Measurements from ENCODE around the gene IFT80.

GRCh38 chr3:160217675-160218074 lies 181.3 kb downstream of the IFT80 start:
- TF ChIP-seq, protein P1, sequence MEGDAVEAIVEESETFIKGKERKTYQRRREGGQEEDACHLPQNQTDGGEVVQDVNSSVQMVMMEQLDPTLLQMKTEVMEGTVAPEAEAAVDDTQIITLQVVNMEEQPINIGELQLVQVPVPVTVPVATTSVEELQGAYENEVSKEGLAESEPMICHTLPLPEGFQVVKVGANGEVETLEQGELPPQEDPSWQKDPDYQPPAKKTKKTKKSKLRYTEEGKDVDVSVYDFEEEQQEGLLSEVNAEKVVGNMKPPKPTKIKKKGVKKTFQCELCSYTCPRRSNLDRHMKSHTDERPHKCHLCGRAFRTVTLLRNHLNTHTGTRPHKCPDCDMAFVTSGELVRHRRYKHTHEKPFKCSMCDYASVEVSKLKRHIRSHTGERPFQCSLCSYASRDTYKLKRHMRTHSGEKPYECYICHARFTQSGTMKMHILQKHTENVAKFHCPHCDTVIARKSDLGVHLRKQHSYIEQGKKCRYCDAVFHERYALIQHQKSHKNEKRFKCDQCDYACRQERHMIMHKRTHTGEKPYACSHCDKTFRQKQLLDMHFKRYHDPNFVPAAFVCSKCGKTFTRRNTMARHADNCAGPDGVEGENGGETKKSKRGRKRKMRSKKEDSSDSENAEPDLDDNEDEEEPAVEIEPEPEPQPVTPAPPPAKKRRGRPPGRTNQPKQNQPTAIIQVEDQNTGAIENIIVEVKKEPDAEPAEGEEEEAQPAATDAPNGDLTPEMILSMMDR (IDR thresholded peaks at IDR 0.05): no peak
- TF ChIP-seq POLR2AphosphoS5 (IDR thresholded peaks at IDR 0.05): no peak
- TF ChIP-seq POLR2A (IDR thresholded peaks at IDR 0.05; ENCODE audit: low read depth): no peak
- no peak for TF ChIP-seq EP300 (IDR thresholded peaks at IDR 0.05)
